C4-2B (cell line): Measurements from ENCODE around the gene CTTNBP2.

ENCODE experiments used
- CTCF ChIP-seq: fragments of 450-650 bp; conservative IDR thresholded peaks from 2 replicates; pipeline ENCODE4 v1.5.1; 2017; ENCODE audit warnings: mild to moderate bottlenecking
- ZFX ChIP-seq: fragments of 450-650 bp; IDR thresholded peaks from 2 replicates; pipeline ENCODE4 v1.6.1; 2017

GRCh38 chr7:117805241-117805640, 68.0 kb downstream of the CTTNBP2 start:
- TF ChIP-seq CTCF, result no peak
- no peak for TF ChIP-seq ZFX
